NCI-H2107 treated with DMSO at 0.1 percent for 48 hours (cell line): ENCODE measurements around the gene ADCK2.
"Not testable (repeated sequence)": the region's sequence is repeated elsewhere in the genome, so short reads cannot be mapped to it uniquely, and the experiment has no call there.

Experiments used
- DNase-seq: peaks from one replicate; lab custom pipeline; 2025; ENCODE audit not compliant: unreplicated experiment; lab: John Stamatoyannopoulos, UW

The ADCK2 gene, protein sequence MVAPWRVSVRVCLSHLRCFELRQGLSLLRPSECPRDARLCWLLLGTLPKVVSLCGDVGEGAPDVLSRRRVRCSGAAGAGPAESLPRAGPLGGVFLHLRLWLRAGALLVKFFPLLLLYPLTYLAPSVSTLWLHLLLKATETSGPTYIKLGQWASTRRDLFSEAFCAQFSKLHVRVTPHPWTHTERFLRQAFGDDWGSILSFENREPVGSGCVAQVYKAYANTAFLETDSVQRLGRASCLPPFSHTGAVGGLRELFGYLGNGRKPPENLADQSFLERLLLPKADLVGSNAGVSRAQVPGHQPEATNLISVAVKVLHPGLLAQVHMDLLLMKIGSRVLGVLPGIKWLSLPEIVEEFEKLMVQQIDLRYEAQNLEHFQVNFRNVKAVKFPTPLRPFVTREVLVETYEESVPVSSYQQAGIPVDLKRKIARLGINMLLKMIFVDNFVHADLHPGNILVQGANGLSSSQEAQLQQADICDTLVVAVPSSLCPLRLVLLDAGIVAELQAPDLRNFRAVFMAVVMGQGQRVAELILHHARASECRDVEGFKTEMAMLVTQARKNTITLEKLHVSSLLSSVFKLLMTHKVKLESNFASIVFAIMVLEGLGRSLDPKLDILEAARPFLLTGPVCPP

GRCh38 chr7:140672382-140673062, at the start of gene ADCK2:
ADCK2 (plus strand) TSS chr7:140672945; CDS start chr7:140673331, 386 bp downstream.
- DNase-seq: no peak

DNA sequence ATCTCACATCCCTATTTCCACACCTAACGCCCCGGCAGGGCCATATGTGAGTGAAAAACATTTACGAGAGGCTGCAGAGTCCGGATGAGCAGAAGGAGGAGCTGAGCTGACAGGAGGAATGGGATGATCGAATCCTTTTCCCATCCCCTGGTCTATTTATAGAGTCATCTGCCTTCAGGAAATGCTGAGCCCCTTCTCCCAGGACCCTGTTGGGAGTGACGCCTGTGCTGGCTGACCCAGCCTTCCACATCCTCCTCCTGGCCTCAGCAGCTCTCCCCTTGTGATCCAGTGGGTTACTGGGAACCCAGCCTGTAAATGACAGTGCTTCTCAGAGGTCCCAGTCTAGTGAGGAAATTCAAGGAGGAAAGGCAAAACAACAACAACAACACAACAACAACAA, 48.8 kb upstream of the ADCK2 start:
- no peak for DNase-seq

DNA sequence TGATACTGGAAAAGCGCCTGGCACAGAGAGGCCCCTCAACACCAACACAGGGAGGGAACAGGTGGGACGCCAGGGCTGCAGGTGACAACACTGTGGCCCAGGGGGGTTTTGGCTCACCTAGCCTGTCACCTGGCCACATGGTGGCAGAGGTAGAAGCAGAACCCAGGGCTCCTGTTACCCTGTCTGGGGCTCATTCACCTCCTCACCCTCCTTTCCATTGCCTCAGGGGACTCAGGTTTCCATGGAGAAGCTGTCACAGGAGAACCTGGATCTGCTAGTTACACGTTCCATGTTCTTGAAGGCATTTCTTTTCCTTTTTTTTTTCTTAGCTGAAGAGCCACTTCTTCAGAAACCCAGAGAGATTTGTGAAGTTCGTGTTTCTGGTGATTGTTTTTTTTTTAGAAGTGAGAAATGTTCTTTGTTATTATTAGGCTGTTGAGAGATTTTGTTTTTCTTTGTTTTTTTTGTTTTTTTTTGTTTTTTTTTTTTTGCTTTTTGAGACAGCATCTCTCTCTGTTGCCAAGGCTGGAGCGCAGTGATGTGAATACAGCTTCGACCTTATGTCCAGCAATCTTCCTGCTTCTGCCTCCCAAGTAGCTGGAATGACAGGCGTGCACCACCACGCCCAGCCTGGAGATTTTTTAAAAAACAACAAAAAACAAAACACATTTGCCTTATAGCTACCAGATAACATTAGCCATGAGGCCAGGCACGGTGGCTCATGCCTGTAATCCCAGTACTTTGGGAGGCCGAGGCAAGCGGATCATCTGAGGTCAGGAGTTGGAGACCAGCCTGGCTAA, 48.2 kb upstream of the ADCK2 start:
- DNase-seq: peak; percentile 94

- not testable (repeated sequence) for DNase-seq
Measured at GRCh38 chr7:140625192-140625558, 47.6 kb upstream of the ADCK2 start.

DNA sequence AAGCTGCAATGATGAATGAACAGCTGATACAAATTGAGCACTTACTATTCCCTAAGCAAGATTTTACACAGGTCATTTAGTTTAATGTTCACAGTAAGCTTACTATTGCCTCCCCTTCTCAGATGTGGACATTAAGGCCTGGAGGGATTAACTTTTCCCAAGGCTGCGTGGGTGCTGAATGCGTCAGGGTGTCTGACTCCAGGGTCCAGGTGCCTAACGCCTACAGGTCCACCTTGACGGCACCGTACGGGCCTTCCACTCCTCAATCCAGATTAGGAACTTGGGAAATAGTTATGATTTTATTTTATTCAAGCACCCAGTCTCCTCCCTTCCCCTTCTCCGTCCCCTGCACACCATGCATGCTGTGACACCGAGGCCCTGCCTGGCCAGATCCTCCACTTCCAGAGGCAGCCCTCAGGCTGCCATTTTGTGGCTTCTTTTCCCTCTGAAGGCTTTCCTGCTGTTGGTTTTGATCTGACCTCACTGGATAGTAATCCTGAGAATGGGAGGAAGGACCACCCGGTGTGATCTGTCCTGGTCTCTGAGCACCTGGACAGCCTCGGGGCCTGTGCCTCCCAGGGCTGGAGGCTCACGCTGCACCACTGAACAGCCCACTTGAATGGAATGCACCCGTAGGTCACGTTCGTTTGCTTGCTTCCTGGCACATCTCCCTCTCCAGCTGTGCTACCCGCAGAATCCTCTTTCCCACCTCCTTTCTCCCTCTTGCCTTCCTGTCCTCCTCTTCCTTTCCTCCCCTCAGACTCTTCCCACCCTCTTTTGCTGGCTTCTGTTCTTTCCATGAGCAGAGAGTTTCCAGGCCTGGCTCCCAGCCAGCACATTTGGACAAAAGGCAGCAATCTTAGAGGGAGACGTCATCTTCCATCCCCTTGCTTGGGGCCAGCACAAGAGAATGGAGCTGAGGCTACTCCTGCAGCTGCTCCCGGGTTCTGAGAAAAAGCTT, 46.6 kb upstream of the ADCK2 start:
- DNase-seq: peak; percentile 14

- DNase-seq: no peak
Measured at GRCh38 chr7:140631021-140631420, 41.7 kb upstream of the ADCK2 start.

GRCh38 chr7:140631602-140632001, 41.1 kb upstream of the ADCK2 start:
- DNase-seq: no peak

GRCh38 chr7:140635345-140635744, 37.4 kb upstream of the ADCK2 start:
- DNase-seq: no peak

DNA sequence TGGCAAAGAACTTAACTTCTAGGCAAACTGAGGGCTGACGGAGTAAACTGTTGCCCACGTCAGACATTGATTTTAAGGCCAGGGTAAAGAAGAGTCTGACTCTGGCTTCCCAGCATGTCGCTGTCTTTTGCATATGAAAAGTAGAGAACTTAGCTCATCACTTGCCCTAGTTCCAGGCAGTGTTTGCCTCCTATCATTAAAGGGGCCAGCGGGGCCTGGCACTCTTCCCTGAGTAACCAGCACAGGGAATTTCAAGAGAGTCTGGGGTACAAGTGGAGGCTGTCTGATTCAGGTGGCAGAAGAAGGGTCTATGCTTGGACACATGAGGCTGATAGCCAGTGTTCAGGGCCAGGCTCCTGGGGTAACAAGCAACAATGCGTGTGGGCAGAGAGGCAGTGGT, 36.9 kb upstream of the ADCK2 start:
- DNase-seq: no peak

DNA sequence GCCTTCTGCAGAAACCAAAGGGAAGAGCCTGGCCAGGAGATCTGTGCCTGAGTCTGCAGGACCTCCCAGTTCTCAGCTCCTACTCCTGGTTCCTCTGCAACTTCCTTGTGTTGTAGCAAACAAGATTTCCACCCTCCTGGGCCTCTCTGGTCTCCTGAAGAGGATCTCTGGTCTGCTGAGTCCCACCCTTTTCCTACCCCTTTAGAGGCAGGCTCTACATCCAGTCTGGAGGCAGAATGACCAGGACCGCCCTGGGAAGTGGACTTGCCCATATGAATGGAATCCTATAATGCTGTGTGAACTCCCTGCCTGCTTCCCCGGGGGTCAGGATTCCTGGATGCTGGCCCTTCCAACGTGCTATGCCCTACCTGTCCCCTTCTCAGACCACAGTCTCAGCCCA, 35.3 kb upstream of the ADCK2 start:
- DNase-seq: no peak

GRCh38 chr7:140638173-140638791, 34.5 kb upstream of the ADCK2 start:
- no peak for DNase-seq

- DNase-seq: no peak
Measured at GRCh38 chr7:140639366-140640053, 33.2 kb upstream of the ADCK2 start.

GRCh38 chr7:140640060-140640637, 32.6 kb upstream of the ADCK2 start:
- no peak for DNase-seq

- peak; percentile 33 for DNase-seq
Measured at GRCh38 chr7:140640727-140641523, 31.8 kb upstream of the ADCK2 start, which contains the start of gene DENND2A. DENND2A (minus strand) TSS chr7:140640813; CDS start chr7:140602397, 38,416 bp downstream.

DNA sequence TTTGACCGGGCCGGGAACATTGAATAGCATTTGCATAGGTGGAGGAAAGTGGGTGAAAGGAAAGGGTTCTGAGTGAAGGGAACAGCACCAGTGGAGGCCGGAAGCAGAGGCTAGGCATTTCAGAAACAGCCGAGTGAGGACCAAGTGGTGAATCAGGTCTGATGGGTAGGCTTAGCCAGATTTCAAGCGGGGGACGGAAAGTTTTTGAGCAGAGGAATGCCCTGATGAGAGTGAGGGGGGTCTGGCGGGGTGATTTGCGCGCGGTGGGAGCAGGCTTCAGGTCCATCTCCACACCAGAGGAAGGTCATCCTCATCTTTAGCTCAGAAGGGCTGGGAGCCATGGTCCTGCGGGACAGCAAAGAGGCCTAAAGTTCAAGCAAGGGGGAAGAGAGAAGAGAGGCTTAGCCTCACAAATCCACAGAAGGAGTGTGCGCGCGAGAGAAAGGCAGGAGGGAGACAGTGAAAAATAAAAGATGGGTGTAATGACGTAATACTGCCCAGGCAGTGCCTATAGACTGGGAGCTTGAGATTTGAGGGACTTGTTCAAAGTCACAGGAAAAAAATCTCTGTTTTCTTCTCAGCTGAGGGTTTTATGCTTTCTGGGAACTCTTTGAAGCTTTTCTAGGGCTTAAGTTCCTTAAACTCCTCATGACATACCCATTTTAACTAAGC, 31.1 kb upstream of the ADCK2 start:
- DNase-seq: no peak

DNA sequence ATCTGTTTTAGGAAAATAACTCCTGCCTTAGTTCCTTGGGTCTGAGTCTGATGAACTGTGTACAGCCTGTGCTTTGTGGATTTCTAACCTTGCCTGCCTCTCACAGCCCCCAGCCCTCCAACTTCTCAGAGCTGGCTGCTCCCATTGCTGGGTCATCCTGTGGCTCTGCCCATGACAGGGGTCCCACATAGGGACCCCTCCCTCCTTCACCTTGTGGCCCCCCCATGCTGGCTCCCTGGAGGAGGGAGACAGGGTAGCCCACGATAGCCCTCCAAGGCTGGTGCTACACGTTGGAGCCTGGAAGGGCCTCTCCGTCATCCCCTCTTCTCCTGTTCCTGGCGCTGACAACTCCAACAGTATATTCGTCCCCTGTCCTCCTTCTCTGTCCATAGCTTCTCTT, 29.3 kb upstream of the ADCK2 start:
- DNase-seq: no peak

GRCh38 chr7:140644761-140645160, 28.0 kb upstream of the ADCK2 start:
- not testable (repeated sequence) for DNase-seq
